H1 (cell line): ENCODE results near the gene TNS3. TPM values are rescaled to one million over a fixed set of nuclear protein-coding genes. Genes with fewer than 3 reads are reported as not detected.

Experiments used
- CTCF ChIA-PET: fragments of 300-600 bp; sonication (Branson Sonifier 250); formaldehyde crosslinking; loops from one replicate; lab custom pipeline; 2021; ENCODE audit not compliant: partially characterized antibody; lab: Charles Lee
- POLR2A ChIA-PET: fragments of 300-600 bp; sonication (Branson Sonifier 250); formaldehyde crosslinking; loops from one replicate; lab custom pipeline; 2021; ENCODE audit warnings: inconsistent platforms; ENCODE audit not compliant: partially characterized antibody; lab: Charles Lee
- DNase-seq, 2 experiments: peaks; one replicate each; pipeline versions ENCODE4 v3.0.0 to v3.0.0-alpha.2; 2010 to 2022; ENCODE audit warnings: low spot score in 2 of 2, low read depth in 1 of 2, mixed read lengths in 1 of 2
- FAIRE-seq: peaks from 2 replicates; lab custom pipeline; 2011; peaks lifted over from hg19 to GRCh38; lab: Jason Lieb, UNC
- H2AFZ ChIP-seq: 2 replicates; pipeline ENCODE4 v1.8.1; 2012; ENCODE audit warnings: low read length, inconsistent platforms
- H2AK5ac ChIP-seq: 2 replicates; pipeline ENCODE4 v1.6.1; 2013; ENCODE audit warnings: low read depth, low read length
- H2BK120ac ChIP-seq: replicated peaks from 2 replicates; pipeline ENCODE3; 2013; ENCODE audit warnings: low read depth, low read length, inconsistent platforms
- H2BK12ac ChIP-seq: 2 replicates; pipeline ENCODE4 v1.6.1; 2013; ENCODE audit warnings: low read depth, low read length
- H2BK15ac ChIP-seq: 2 replicates; pipeline ENCODE4 v1.6.1; 2013; ENCODE audit warnings: low read length
- H2BK20ac ChIP-seq: 2 replicates; pipeline ENCODE4 v1.6.1; 2013; ENCODE audit warnings: low read length
- H2BK5ac ChIP-seq: 2 replicates; pipeline ENCODE4 v1.6.1; 2013; ENCODE audit warnings: low read depth, low read length
- H3K14ac ChIP-seq: 2 replicates; pipeline ENCODE4 v1.6.1; 2013; ENCODE audit warnings: inconsistent platforms; ENCODE audit not compliant: insufficient read length
- H3K18ac ChIP-seq: 2 replicates; pipeline ENCODE4 v1.6.1; 2013; ENCODE audit warnings: low read length; ENCODE audit errors: extremely low read depth
- H3K23ac ChIP-seq: 2 replicates; pipeline ENCODE4 v1.6.1; 2013; ENCODE audit warnings: inconsistent platforms; ENCODE audit not compliant: insufficient read length
- H3K23me2 ChIP-seq: 2 replicates; pipeline ENCODE4 v1.6.1; 2013; ENCODE audit warnings: low read depth, low read length
- H3K27ac ChIP-seq: 2 replicates; pipeline ENCODE4 v1.6.1; 2011; ENCODE audit warnings: low read depth, low read length, inconsistent platforms
- H3K27me3 ChIP-seq, 4 experiments: replicated peaks in 1 of 4; 1 replicate in 1 of 4; 2 replicates in 3 of 4; pipeline versions ENCODE4 v1.6.1 to v1.8.1; 2011 to 2013; ENCODE audit warnings: low read length in 3 of 4, mild to moderate bottlenecking in 3 of 4, inconsistent platforms in 2 of 4, mixed read lengths in 2 of 4, moderate library complexity in 1 of 4; ENCODE audit not compliant: control insufficient read depth in 3 of 4, insufficient read depth in 3 of 4; ENCODE audit errors: extremely low read depth in 1 of 4
- H3K36me3 ChIP-seq, 4 experiments: 2 replicates each; pipeline versions ENCODE4 v1.6.1 to v1.8.1; 2011 to 2013; ENCODE audit warnings: mild to moderate bottlenecking in 4 of 4, low read length in 3 of 4, moderate library complexity in 2 of 4, control low read depth in 1 of 4, inconsistent platforms in 1 of 4; ENCODE audit not compliant: insufficient read depth in 4 of 4, control insufficient read depth in 2 of 4
- H3K4ac ChIP-seq: replicated peaks from 2 replicates; pipeline ENCODE3; 2013; ENCODE audit warnings: low read length, low read depth, mixed read lengths, inconsistent platforms; ENCODE audit not compliant: insufficient read length
- H3K4me1 ChIP-seq, 4 experiments: replicated peaks in 1 of 4; 1 replicate in 1 of 4; 2 replicates in 3 of 4; pipeline versions ENCODE4 v1.6.1 to v1.8.1; 2011 to 2013; ENCODE audit warnings: low read length in 3 of 4, inconsistent platforms in 2 of 4, mixed read lengths in 1 of 4; ENCODE audit not compliant: insufficient read depth in 4 of 4, control insufficient read depth in 3 of 4
- H3K4me2 ChIP-seq, 2 experiments: 2 replicates each; pipeline versions ENCODE4 v1.6.1 to v1.8.1; 2011 to 2013; ENCODE audit warnings: low read depth in 2 of 2, low read length in 2 of 2, control low read depth in 1 of 2, inconsistent platforms in 1 of 2, mild to moderate bottlenecking in 1 of 2; ENCODE audit not compliant: insufficient read depth in 1 of 2
- H3K4me3 ChIP-seq, 4 experiments: fragments of 200-600, 300-600 bp in 1 of 4; sonication (generic), shearing (Covaris generic), sonication (Bioruptor Twin) in 1 of 4; 2 replicates each; pipeline versions ENCODE4 v1.5.1 to v1.8.1; 2011 to 2016; ENCODE audit warnings: low read length in 4 of 4, low read depth in 3 of 4, control low read depth in 2 of 4, inconsistent platforms in 2 of 4, mild to moderate bottlenecking in 2 of 4, mixed read lengths in 1 of 4, moderate library complexity in 1 of 4; ENCODE audit not compliant: insufficient read depth in 2 of 4; ENCODE audit errors: extremely low read depth in 1 of 4
- H3K56ac ChIP-seq: replicated peaks from 2 replicates; pipeline ENCODE3; 2013; ENCODE audit warnings: low read depth, mild to moderate bottlenecking, mixed read lengths, low read length, inconsistent platforms; ENCODE audit not compliant: insufficient read length
- H3K79me1 ChIP-seq: 2 replicates; pipeline ENCODE4 v1.6.1; 2013; ENCODE audit warnings: low read depth, low read length, control low read depth
- H3K79me2 ChIP-seq, 2 experiments: 2 replicates each; pipeline versions ENCODE4 v1.6.1 to v1.8.1; 2012 to 2013; ENCODE audit warnings: low read length in 2 of 2, mild to moderate bottlenecking in 2 of 2, inconsistent platforms in 1 of 2; ENCODE audit not compliant: insufficient read depth in 2 of 2, control insufficient read depth in 1 of 2
- H3K9ac ChIP-seq, 4 experiments: replicated peaks in 1 of 4; 1 replicate in 1 of 4; 2 replicates in 3 of 4; pipeline versions ENCODE4 v1.6.1 to v1.8.1; 2011 to 2013; ENCODE audit warnings: low read depth in 3 of 4, low read length in 3 of 4, control low read depth in 2 of 4, mild to moderate bottlenecking in 2 of 4, moderate library complexity in 2 of 4, inconsistent platforms in 1 of 4; ENCODE audit errors: extremely low read depth in 1 of 4
- H3K9me3 ChIP-seq, 2 experiments: 2 replicates each; pipeline versions ENCODE4 v1.6.1 to v1.8.1; 2012 to 2013; ENCODE audit warnings: mild to moderate bottlenecking in 2 of 2, moderate library complexity in 2 of 2, control low read depth in 1 of 2, inconsistent platforms in 1 of 2, low read depth in 1 of 2, low read length in 1 of 2, mixed read lengths in 1 of 2; ENCODE audit not compliant: insufficient read depth in 2 of 2
- H4K20me1 ChIP-seq, 2 experiments: replicated peaks in 1 of 2; 2 replicates each; pipeline versions ENCODE3 to v1.8.1; 2011 to 2013; ENCODE audit warnings: inconsistent platforms in 2 of 2, low read length in 2 of 2, mild to moderate bottlenecking in 1 of 2; ENCODE audit not compliant: insufficient read depth in 2 of 2, control insufficient read depth in 1 of 2
- H4K5ac ChIP-seq: 2 replicates; pipeline ENCODE4 v1.6.1; 2013; ENCODE audit warnings: low read length, low read depth, mixed read lengths, inconsistent platforms; ENCODE audit not compliant: insufficient read length
- H4K8ac ChIP-seq: 2 replicates; pipeline ENCODE4 v1.8.0; 2013; ENCODE audit warnings: mild to moderate bottlenecking, moderate library complexity, low read length, inconsistent platforms; ENCODE audit not compliant: insufficient read depth; ENCODE audit errors: extremely low read depth
- H4K91ac ChIP-seq: replicated peaks from 2 replicates; pipeline ENCODE3; 2013; ENCODE audit warnings: low read length, mixed read lengths, inconsistent platforms; ENCODE audit not compliant: insufficient read length
- JUND ChIP-seq: IDR thresholded peaks from 2 replicates; pipeline ENCODE4 v1.6.1; 2011; ENCODE audit warnings: mild to moderate bottlenecking, improper control_type of control experiment, low read length
- RAD21 ChIP-seq, 2 experiments: IDR thresholded peaks in 1 of 2; conservative IDR thresholded peaks in 1 of 2; 2 replicates each; pipeline ENCODE4 v1.6.1; 2011; ENCODE audit warnings: low read depth in 2 of 2, low read length in 2 of 2, improper control_type of control experiment in 1 of 2, inconsistent platforms in 1 of 2, mild to moderate bottlenecking in 1 of 2, moderate library complexity in 1 of 2
- RBBP5 ChIP-seq: IDR thresholded peaks from 2 replicates; pipeline ENCODE4 v1.7.1; 2012; ENCODE audit warnings: low read depth, mild to moderate bottlenecking, inconsistent platforms, low read length, moderate library complexity, borderline replicate concordance
- SP4 ChIP-seq: IDR thresholded peaks from 2 replicates; pipeline ENCODE4 v1.6.1; 2012; ENCODE audit warnings: low read length, inconsistent platforms
- SRF ChIP-seq: IDR thresholded peaks from 2 replicates; pipeline ENCODE4 v1.6.1; 2011; ENCODE audit warnings: mild to moderate bottlenecking, low read depth, low read length, moderate library complexity
- TAF1 ChIP-seq: IDR thresholded peaks from 2 replicates; pipeline ENCODE4 v1.6.1; 2011; ENCODE audit warnings: mild to moderate bottlenecking, low read depth, low read length
- WGBS, 2 experiments: shearing (Covaris generic) in 1 of 2; methylation state at CpG; one replicate each; pipeline versions ENCODE4 v1.1.6 to v1.1.7; 2013 to 2015; ENCODE audit warnings: low lambda C conversion rate in 2 of 2, mixed read lengths in 2 of 2, inconsistent platforms in 1 of 2, low coverage in 1 of 2, missing lambda C conversion rate in 1 of 2; ENCODE audit not compliant: insufficient replicate concordance in 2 of 2, insufficient coverage in 1 of 2, insufficient read length in 1 of 2; ENCODE audit errors: extremely low coverage in 1 of 2, missing lambda C conversion rate in 1 of 2; 5-methylcytosine and 5-hydroxymethylcytosine counted together
- polyA plus RNA-seq, 7 experiments: library from polyadenylated mRNA; depleted of rRNA in 3 of 7; stranded (reverse) in 5 of 7; unstranded in 2 of 7; fragments of >200 nt in 5 of 7; fragments of 200-250 nt in 2 of 7; gene quantifications; 1 replicate in 5 of 7; 2 replicates in 1 of 7; 4 replicates in 1 of 7; pipeline versions ENCODE4 v1.2.1 to v1.2.3, GENCODE V29; 2011 to 2013; ENCODE audit warnings: missing spikeins in 2 of 7, mixed read lengths in 2 of 7
- total RNA-seq: library from RNA; stranded (reverse); fragmentation: NEBNext Ultra II Directional; extraction: Animal tissue kit (Norgen Biotek cat#: 25700); gene quantifications from 2 replicates; pipeline ENCODE4 v1.2.1, GENCODE V29; 2021
- TF ChIP-seq, protein P1 (sequence below): IDR thresholded peaks from 2 replicates; pipeline ENCODE4 v1.6.1; 2011; ENCODE audit warnings: low read depth, mild to moderate bottlenecking, low read length; ENCODE audit not compliant: insufficient read depth
- TF ChIP-seq, protein P2 (sequence below): IDR thresholded peaks from 2 replicates; pipeline ENCODE4 v1.6.1; 2012; ENCODE audit warnings: inconsistent platforms

TNS3 gene
- total and polyA plus RNA-seq, 2 of the 8 experiments (the other 6 are each of a cell fraction or from before 2014, with no cell fraction given), result 11.9 to 24.2 TPM

DNA sequence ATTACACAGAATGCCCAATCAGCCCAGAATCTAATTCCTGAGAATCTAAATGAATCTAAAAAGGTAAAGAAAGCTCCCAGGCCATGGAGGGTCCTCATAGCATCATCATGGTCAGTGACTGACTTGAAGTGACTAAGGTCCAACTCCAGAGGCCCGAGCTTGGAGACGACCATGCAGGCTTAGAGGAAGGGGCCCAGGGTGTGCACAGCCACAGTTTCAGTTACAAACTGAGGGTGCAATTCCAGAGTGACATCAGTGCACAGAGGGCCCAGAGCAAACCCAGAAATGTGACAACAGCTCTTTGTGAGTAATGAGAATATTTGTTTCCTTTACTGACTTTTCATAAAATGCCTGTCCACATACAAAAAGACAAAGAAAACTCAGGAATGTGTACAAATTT, 170.0 kb downstream of the TNS3 start:
- no peak overlapping the region for H3K4me3 ChIP-seq
- DNase-seq (no peak), FAIRE-seq (no peak)
- CTCF ChIA-PET, result interaction anchor here (1.0 to 3.3 kb wide), 3 partner anchors 10 to 145 kb away, joined by 3 to 10 read pairs (median 3); no protein-coding TSS in a partner anchor
- POLR2A ChIA-PET, result no interaction called here
- H4K5ac ChIP-seq, result no peak overlapping the region
- H3K14ac ChIP-seq, result no peak overlapping the region
- H4K8ac ChIP-seq, result no peak overlapping the region
- no peak overlapping the region for H2AFZ ChIP-seq
- no peak overlapping the region for H3K4ac ChIP-seq
- no peaks in the 10 kb centered on the region for H3K9me3 ChIP-seq
- H2AK5ac ChIP-seq, result no peak overlapping the region
- H3K18ac ChIP-seq, result no peak overlapping the region
- H3K9ac ChIP-seq, result no peak overlapping the region
- H3K23me2 ChIP-seq, result no peaks in the 10 kb centered on the region
- 94% methylated on average over 2 of the region's 2 CpGs; no CpG with 5 or more reads in 1 of the 2 experiments for WGBS, 2 experiments
- no peak overlapping the region for H4K91ac ChIP-seq
- no peaks in the 10 kb centered on the region for H3K79me2 ChIP-seq
- H2BK20ac ChIP-seq, result no peak overlapping the region
- H3K79me1 ChIP-seq, result no peaks in the 10 kb centered on the region
- H2BK15ac ChIP-seq, result no peak overlapping the region
- H3K36me3 ChIP-seq, result peaks cover 0 to 17% (median 0%) of the 10 kb centered on the region in 4 experiments; a peak in 2 of 8 replicates
- no peak overlapping the region for H2BK12ac ChIP-seq
- H2BK5ac ChIP-seq, result no peak overlapping the region
- H3K23ac ChIP-seq, result no peak overlapping the region
- TF ChIP-seq SP4, result no peak
- TF ChIP-seq RBBP5, result no peak
- TF ChIP-seq, protein P1, sequence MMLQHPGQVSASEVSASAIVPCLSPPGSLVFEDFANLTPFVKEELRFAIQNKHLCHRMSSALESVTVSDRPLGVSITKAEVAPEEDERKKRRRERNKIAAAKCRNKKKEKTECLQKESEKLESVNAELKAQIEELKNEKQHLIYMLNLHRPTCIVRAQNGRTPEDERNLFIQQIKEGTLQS, result no peak
- TF ChIP-seq JUND, result no peak
- TF ChIP-seq RAD21 (IDR thresholded peaks at IDR 0.05 in 1 of 2, conservative IDR thresholded peaks at IDR 0.05 in 1 of 2; ENCODE audit: low read depth in 2 of 2, low read length in 2 of 2), result no peak
- no peak for TF ChIP-seq SRF
- no peak for TF ChIP-seq TAF1
- TF ChIP-seq, protein P2, sequence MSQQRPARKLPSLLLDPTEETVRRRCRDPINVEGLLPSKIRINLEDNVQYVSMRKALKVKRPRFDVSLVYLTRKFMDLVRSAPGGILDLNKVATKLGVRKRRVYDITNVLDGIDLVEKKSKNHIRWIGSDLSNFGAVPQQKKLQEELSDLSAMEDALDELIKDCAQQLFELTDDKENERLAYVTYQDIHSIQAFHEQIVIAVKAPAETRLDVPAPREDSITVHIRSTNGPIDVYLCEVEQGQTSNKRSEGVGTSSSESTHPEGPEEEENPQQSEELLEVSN, result no peak
- no peak overlapping the region for H2BK120ac ChIP-seq
- no peak overlapping the region for H3K56ac ChIP-seq
- no peaks in the 10 kb centered on the region for H3K4me1 ChIP-seq
- peaks cover 0 to 3% of the 10 kb centered on the region in 2 experiments for H4K20me1 ChIP-seq
- H3K27ac ChIP-seq, result no peak overlapping the region
- H3K4me2 ChIP-seq, result no peak overlapping the region
- no peaks in the 10 kb centered on the region for H3K27me3 ChIP-seq
